GM19328 (cell line): ENCODE data around the gene RGR.

Experiments used
- ATAC-seq: cut with Tn5 transposase; IDR thresholded peaks from one replicate; pipeline ENCODE4 v1.9.1; 2021; ENCODE audit warnings: mild to moderate bottlenecking, moderate library complexity; ENCODE audit not compliant: unreplicated experiment

Gene RGR

DNA sequence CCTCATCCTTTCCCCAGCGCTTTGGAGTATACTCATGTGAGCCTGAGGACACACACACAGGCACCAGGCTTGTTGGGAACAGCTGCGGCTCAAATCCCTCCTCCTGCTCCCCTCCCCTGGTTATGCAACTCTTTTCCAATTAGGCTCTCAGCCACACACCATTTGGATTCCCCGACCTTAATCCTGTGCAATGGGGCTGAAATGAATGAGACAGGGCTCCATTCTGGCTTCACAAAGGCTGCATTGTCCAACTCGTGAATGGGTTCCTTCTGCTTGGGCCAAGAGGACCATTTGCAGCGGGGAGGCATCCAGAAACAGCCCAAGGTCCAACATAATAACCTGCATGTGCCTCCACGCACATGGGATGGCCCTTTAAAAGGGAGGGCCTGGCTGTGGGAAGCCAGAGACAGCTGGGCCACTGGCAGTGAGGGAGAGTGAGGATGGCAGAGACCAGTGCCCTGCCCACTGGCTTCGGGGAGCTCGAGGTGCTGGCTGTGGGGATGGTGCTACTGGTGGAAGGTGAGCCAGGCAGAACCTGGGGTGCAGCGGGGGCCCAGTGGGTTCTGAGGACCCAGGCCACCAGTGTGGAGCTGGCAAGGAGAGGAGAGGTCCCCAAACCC is at the start of gene RGR:
Gene RGR, plus strand, starts transcription at position 403 of the 620 bp plus-strand sequence. Its CDS starts 38 bp downstream, at position 441.
- ATAC-seq = no peak

DNA sequence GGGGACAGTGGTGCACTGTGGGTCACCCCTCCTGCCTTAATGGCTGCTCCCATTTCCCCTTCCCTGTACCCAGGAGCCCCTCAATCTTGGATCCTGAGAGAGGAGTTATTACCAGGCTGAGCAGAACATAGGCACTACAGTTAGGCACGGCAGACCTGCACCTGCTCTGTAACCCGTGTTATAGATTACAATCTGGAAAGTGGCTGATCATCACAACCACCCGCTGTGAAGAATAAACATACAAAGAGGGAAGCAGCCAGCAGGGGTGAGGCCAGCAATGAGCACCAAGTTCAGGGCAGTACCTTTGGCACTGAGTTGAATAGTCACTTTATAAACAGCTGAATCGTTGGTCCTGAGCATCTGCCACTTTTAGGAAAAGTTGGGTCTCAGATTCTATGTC is 48.8 kb upstream of the RGR start:
- ATAC-seq = no peak

GRCh38 chr10:84196941-84197340 is 47.9 kb upstream of the RGR start:
- no peak for ATAC-seq

DNA sequence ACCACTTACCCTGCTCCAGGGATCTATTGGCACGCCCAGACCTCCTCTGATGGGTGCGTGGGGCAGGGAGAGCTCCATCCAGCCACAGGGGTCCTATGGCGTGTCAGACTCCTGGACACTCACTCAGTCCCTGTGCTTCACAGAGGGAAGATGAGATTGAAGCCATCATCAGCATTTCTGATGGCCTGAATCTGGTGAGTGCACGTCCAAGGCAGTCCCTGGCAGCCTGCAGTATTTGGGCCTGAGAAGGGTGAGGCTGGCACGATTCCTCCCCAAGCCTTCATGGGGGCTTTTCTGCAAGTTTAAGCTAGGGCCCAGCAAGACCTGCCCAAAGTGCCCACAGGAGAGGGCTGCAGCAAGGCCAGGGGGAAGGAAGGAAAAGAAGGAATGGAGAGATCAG is 47.2 kb upstream of the RGR start:
- ATAC-seq = no peak

GRCh38 chr10:84198206-84198915 is 46.5 kb upstream of the RGR start:
- no peak for ATAC-seq

GRCh38 chr10:84200537-84201243 is 44.2 kb upstream of the RGR start:
- no peak for ATAC-seq

GRCh38 chr10:84201244-84201606 is 43.6 kb upstream of the RGR start:
- no peak for ATAC-seq

DNA sequence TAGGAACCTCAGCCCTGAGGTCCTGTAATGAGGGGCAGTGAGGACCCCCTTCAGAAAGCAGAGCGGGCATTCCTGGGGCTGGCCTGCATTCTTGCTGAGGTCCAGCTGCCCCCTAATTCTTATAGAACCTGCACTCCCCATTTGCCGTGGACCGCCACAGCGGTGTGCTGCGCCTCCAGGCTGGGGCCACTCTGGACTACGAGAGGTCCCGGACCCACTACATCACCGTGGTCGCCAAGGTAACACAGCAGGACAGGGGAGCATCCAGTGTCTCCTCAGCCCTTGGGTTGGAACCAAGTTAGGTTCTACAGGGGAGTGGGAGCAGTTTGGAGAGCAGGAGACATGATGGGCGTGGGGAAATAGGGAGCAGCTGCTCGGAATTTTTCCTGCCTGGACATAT is 43.2 kb upstream of the RGR start:
- no peak for ATAC-seq

DNA sequence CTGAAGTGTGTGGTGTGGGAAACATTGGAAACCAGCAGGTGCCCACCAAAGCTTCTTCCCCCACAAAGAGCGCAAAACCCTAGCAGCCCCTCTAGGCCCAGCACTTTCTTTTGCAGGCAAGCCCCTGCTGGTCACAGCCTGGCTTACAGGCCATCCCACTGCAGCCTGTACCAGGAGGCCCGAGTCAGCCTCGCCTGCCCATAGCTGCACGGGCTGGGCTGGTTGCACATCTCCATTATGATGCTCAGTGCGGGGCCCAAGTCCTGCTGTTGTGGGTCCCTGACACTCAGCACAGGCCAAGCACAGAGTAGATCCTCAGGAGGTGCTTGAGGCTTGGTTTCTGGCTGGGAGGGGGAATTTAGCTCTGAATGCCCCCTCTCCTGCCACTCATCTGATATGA is 42.5 kb upstream of the RGR start:
- ATAC-seq = no peak

- no peak for ATAC-seq
Measured at GRCh38 chr10:84204122-84204521, 40.7 kb upstream of the RGR start.

- no peak for ATAC-seq
Measured at GRCh38 chr10:84204610-84205009, 40.2 kb upstream of the RGR start.

DNA sequence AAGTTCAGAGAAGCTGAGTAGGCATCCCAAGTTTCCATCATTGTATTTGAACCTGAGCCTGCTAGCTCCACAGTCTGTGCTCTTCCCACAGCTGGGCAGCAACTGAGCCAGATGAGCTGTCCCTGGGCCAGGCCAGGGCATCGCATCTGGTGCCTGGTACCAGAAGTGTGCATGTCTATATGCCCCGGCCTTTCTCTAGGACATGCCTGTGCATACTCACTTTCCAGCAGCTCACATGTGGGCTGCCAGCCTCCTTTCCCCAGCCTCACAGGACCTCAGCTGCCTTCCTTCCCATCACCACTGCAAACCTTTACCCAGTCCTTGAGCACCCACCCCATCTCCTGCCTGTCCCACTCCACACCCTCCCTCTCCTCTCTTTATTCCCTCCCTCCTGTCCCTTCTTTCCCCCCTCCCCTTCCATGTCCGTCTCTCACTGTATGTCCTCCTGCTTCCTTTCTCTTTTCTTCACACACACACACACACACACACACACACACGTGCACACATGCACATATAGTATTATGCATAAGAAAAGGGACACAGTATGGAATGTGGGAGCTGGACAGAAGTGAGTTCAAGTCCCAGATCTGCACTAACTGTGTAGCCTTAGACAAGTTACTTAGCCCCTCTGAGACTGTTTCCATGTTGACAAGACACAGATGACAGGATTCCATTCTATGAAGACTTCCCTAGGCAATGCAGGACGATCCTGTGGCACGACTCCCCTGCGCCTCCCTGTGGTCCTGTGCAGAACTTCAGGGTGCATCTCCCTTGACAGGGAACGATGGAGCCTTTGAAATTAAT is 39.6 kb upstream of the RGR start:
- ATAC-seq = peak; percentile 68

DNA sequence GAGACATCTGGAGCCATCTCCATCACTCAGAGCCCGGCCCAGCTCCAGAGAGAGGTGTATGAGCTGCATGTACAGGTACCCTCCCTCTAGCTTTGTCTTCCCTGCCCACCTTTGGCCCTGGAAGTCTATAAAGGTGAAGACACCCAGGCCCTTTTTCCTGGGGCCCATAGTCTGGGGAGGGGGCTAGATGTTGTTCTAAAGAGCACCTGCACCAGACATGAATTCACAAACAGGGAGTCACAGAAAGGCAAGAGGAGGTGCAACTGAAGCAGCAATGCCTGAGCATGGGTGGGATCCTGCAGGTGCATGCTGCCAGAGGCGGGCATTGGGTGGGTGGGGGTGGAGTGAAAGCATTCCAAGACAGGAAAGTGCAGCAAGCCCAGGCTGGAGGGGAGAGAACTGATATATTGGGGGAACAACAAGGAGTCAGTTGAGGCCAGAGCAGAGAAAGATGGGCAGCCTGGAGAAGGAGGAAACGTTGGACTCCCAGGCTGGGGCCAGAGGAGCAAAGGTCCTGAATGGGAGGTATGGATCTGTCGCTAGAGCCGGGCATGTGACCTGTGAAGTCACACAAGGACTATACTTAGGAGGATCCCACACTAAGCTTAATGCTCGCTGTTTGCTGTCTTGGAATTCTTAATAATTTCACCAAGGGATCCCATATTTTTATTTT is 38.9 kb upstream of the RGR start:
- no peak for ATAC-seq

GRCh38 chr10:84208023-84208422 is 36.8 kb upstream of the RGR start:
- no peak for ATAC-seq

DNA sequence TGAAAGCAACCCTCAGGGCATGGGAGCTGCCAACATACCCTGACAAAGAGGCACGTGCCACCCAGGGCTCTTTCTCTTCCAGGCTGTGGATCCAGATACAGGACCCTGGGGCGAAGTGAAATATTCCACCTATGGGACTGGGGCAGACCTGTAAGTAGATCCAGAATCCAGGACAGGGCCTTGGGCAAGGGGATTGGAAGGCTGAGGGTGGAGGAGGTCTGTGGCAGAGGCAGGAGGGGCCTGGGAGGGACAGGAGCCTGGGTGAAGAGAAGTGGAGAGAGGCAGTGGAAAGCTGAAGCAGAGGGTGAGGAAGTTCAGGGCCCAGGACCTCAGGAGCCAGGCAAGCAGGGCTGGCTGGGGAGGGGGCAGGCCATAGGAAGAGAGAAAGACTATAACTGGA is 33.3 kb upstream of the RGR start:
- no peak for ATAC-seq

GRCh38 chr10:84212014-84212413 is 32.8 kb upstream of the RGR start:
- ATAC-seq = no peak

DNA sequence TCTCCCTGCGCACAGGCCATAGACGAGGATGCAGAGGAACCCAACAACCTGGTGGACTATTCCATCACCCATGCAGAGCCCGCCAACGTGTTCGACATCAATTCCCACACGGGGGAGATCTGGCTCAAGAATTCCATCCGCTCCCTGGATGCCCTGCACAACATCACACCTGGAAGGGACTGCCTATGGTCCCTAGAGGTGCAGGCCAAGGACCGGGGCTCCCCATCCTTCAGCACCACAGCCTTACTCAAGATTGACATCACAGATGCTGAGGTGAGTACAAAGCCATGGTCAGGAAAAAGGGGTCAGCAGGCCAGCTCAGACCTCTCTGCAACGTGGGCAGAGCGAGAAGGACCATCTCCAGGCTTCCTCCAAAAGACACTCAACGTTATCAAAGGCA is 31.8 kb upstream of the RGR start:
- no peak for ATAC-seq

DNA sequence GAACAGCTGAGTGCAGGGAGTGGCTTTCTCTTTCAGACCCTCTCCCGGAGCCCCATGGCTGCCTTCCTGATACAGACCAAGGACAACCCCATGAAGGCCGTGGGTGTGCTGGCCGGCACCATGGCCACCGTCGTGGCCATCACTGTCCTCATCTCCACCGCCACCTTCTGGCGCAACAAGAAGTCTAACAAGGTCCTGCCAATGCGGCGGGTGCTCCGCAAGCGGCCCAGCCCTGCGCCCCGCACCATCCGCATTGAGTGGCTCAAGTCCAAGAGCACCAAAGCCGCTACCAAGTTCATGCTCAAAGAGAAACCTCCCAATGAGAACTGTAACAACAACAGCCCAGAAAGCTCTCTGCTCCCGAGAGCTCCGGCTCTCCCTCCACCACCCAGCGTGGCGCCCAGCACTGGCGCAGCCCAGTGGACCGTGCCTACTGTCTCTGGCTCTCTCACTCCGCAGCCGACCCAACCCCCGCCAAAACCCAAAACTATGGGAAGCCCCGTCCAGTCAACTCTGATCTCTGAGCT is 30.7 kb upstream of the RGR start:
- no peak for ATAC-seq

DNA sequence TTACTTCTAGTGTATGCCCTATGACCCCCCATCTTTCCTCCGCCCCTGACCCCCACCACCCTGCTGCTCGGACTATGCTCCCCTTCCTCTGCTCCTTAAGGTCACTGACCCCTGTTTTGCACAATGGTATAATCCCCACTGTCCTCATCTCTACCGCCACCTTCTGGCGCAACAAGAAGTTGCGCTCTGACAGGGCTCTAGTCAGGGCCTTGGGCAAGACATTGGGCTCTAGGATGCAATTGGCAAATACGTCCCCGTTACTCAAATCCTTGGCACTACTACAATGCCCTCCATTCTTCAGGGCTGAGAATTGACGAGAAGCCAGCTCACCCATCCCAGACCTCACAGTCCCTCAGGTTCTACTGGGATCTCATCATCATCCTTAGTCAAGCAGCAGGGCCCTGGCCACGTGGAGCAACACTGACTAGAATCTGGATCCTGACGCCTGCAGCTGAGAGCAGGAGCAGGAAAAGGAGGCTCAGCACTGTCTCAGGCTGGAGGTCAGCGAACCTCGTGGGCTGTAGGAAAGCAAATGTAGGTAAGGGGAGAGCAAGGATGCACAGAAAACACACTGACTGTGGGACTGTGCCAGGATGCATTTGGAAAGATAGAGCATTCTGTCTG is 30.1 kb upstream of the RGR start:
- peak; percentile 84 for ATAC-seq

- no peak for ATAC-seq
Measured at GRCh38 chr10:84216834-84217233, 28.0 kb upstream of the RGR start.
